WERI-Rb-1 (cell line): Measurements from ENCODE around the gene H1-8.
"Not testable (repeated sequence)": the region's sequence is repeated elsewhere in the genome, so short reads cannot be mapped to it uniquely, and the experiment has no call there.

Experiments
- DNase-seq: peaks from one replicate; pipeline ENCODE4 v3.0.0-alpha.2; 2020
- H3K27ac ChIP-seq: fragments of 250-450 bp; sonication (Bioruptor Pico); 2 replicates; pipeline ENCODE4 v1.5.1; 2020; ENCODE audit warnings: mild to moderate bottlenecking, moderate library complexity
- H3K27me3 ChIP-seq: fragments of 250-450 bp; sonication (Bioruptor Pico); 2 replicates; pipeline ENCODE4 v1.5.1; 2021; ENCODE audit warnings: mild to moderate bottlenecking, low read depth, moderate library complexity; ENCODE audit not compliant: insufficient read depth, severe bottlenecking
- H3K36me3 ChIP-seq: fragments of 250-450 bp; sonication (Bioruptor Pico); 2 replicates; pipeline ENCODE4 v1.5.1; 2020; ENCODE audit warnings: mild to moderate bottlenecking, moderate library complexity
- H3K4me3 ChIP-seq: 2 replicates; pipeline ENCODE4 v1.5.1; 2011; ENCODE audit warnings: low read depth, mild to moderate bottlenecking, control low read depth, low read length
- H3K9me3 ChIP-seq: fragments of 250-450 bp; sonication (Bioruptor Pico); 2 replicates; pipeline ENCODE4 v1.5.1; 2021; ENCODE audit warnings: mild to moderate bottlenecking, moderate library complexity; ENCODE audit not compliant: severe bottlenecking
- TF ChIP-seq, protein P1 (sequence below): IDR thresholded peaks from 2 replicates; pipeline ENCODE4 v1.5.1; 2011; ENCODE audit warnings: low read depth, mild to moderate bottlenecking, control low read depth, inconsistent platforms, low read length

The H1-8 gene

GRCh38 chr3:129536804-129537203 is 6.2 kb upstream of the H1-8 start:
- Histone ChIP-seq H3K27me3 (no peaks in the 10 kb centered on the region), H3K27ac (no peak overlapping the region), H3K4me3 (no peak overlapping the region), H3K9me3 (no peaks in the 10 kb centered on the region), H3K36me3 (no peaks in the 10 kb centered on the region)
- no peak for DNase-seq
- TF ChIP-seq, protein P1, sequence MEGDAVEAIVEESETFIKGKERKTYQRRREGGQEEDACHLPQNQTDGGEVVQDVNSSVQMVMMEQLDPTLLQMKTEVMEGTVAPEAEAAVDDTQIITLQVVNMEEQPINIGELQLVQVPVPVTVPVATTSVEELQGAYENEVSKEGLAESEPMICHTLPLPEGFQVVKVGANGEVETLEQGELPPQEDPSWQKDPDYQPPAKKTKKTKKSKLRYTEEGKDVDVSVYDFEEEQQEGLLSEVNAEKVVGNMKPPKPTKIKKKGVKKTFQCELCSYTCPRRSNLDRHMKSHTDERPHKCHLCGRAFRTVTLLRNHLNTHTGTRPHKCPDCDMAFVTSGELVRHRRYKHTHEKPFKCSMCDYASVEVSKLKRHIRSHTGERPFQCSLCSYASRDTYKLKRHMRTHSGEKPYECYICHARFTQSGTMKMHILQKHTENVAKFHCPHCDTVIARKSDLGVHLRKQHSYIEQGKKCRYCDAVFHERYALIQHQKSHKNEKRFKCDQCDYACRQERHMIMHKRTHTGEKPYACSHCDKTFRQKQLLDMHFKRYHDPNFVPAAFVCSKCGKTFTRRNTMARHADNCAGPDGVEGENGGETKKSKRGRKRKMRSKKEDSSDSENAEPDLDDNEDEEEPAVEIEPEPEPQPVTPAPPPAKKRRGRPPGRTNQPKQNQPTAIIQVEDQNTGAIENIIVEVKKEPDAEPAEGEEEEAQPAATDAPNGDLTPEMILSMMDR: no peak

GRCh38 chr3:129539206-129539605 is 3.8 kb upstream of the H1-8 start:
- Histone ChIP-seq H3K27ac (no peak overlapping the region), H3K36me3 (no peaks in the 10 kb centered on the region), H3K9me3 (no peaks in the 10 kb centered on the region), H3K27me3 (no peaks in the 10 kb centered on the region), H3K4me3 (no peak overlapping the region)
- no peak for DNase-seq
- TF ChIP-seq, protein P1: no peak

GRCh38 chr3:129540776-129541516 is 2.0 kb upstream of the H1-8 start:
- TF ChIP-seq, protein P1: no peak
- no peak overlapping the region for H3K27ac ChIP-seq
- no peaks in the 10 kb centered on the region for H3K36me3 ChIP-seq
- no peaks in the 10 kb centered on the region for H3K27me3 ChIP-seq
- DNase-seq: no peak
- H3K4me3 ChIP-seq: no peak overlapping the region
- H3K9me3 ChIP-seq: no peaks in the 10 kb centered on the region

GRCh38 chr3:129542747-129543146 is 228 bp upstream of the H1-8 start:
- H3K27ac ChIP-seq: no peak overlapping the region
- H3K27me3 ChIP-seq: no peaks in the 10 kb centered on the region
- H3K4me3 ChIP-seq: no peak overlapping the region
- TF ChIP-seq, protein P1: no peak
- DNase-seq: no peak
- no peaks in the 10 kb centered on the region for H3K9me3 ChIP-seq
- no peaks in the 10 kb centered on the region for H3K36me3 ChIP-seq

DNA sequence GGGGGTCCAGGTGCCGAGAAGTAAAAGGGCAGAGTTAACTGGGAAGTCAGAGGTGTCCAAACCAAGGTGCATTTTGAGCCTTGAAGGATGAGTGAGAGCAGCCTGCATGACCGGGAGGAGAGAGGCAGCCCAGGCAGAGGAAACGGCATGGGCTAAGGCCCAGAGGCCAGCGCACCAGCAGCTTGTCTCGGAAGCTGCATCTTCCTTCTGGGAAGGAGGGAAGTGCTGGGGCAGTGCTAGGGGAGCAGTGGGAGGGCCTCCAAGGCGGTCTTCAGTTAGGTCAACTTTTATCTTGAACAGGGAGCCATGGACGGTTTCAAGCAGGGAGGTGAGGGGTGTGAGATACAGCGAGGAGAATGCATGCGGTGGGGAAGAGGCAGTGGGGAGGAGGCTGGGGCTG is 1.0 kb downstream of the H1-8 start:
- H3K27me3 ChIP-seq: no peaks in the 10 kb centered on the region
- TF ChIP-seq, protein P1: no peak
- no peaks in the 10 kb centered on the region for H3K9me3 ChIP-seq
- H3K27ac ChIP-seq: no peak overlapping the region
- DNase-seq: no peak
- H3K4me3 ChIP-seq: no peak overlapping the region
- no peaks in the 10 kb centered on the region for H3K36me3 ChIP-seq

DNA sequence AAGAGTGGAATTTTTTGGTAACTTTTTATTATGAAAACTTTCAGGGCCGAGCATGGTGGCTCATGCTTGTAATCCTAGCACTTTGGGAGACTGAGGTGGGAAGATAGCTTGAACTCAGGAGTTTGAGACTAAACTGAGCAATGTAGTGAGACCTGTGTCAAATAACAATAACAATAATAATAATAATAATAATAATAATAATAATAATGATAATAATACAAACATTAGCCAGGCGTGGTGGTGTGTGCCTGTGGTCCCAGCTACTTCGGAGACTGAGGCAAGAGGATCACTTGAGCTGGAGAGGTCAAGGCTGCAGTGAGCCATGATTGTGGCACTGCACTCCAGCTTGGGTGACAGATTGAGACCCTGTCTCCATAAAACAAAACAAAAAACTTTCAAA is 3.0 kb downstream of the H1-8 start:
- not testable (repeated sequence) for H3K27ac ChIP-seq, H3K27me3 ChIP-seq, H3K36me3 ChIP-seq, DNase-seq, H3K9me3 ChIP-seq, H3K4me3 ChIP-seq
